Measurements from ENCODE around the gene RHOU.

DNA sequence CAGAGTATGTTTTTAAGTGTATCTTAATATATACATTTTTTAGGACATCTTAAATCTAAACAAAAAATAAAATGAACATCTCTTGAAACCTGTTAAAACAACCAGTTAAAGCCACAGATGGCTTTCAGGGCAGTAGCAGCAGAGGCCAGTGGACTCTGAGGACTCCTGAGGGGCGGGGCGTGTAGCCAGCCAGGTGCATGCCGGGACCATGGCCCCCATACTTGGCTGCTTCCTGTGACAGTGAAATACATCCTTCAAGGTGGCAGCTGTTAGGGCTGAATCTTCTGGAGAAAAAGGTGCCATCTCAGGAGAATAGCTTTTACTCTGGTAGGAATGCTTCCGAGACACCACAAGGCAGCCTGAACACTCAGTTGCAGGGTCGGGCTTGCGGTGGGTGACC lies 9.6 kb downstream of the RHOU start:
- TF ChIP-seq, protein P1, sequence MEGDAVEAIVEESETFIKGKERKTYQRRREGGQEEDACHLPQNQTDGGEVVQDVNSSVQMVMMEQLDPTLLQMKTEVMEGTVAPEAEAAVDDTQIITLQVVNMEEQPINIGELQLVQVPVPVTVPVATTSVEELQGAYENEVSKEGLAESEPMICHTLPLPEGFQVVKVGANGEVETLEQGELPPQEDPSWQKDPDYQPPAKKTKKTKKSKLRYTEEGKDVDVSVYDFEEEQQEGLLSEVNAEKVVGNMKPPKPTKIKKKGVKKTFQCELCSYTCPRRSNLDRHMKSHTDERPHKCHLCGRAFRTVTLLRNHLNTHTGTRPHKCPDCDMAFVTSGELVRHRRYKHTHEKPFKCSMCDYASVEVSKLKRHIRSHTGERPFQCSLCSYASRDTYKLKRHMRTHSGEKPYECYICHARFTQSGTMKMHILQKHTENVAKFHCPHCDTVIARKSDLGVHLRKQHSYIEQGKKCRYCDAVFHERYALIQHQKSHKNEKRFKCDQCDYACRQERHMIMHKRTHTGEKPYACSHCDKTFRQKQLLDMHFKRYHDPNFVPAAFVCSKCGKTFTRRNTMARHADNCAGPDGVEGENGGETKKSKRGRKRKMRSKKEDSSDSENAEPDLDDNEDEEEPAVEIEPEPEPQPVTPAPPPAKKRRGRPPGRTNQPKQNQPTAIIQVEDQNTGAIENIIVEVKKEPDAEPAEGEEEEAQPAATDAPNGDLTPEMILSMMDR (IDR thresholded peaks at IDR 0.05), result no peak
- no peak for TF ChIP-seq ZFX (IDR thresholded peaks at IDR 0.05; ENCODE audit: borderline replicate concordance)

Measured in 22Rv1 (cell line).